ENCODE results near the gene MIA2.
"Not testable (repeated sequence)": the region's sequence is repeated elsewhere in the genome, so short reads cannot be mapped to it uniquely, and the experiment has no call there.

MIA2 gene

GRCh38 chr14:39233680-39234326 lies at the start of gene MIA2:
Gene MIA2, plus strand, starts transcription at chr14:39233915. Its CDS starts 200 bp downstream, at chr14:39234115.
- no peak for DNase-seq (ENCODE audit: low read depth)

GRCh38 chr14:39184628-39185255 lies 49.0 kb upstream of the MIA2 start:
- DNase-seq (ENCODE audit: low read depth), result no peak

- no peak for DNase-seq (ENCODE audit: low read depth)
Measured at GRCh38 chr14:39185256-39186049, 48.3 kb upstream of the MIA2 start.

- no peak for DNase-seq (ENCODE audit: low read depth)
Measured at GRCh38 chr14:39186941-39187525, 46.7 kb upstream of the MIA2 start.

GRCh38 chr14:39203659-39204606 lies 29.8 kb upstream of the MIA2 start:
- no peak for DNase-seq (ENCODE audit: low read depth)

- not testable (repeated sequence) for DNase-seq (ENCODE audit: low read depth)
Measured at GRCh38 chr14:39207430-39207829, 26.3 kb upstream of the MIA2 start.

GRCh38 chr14:39211109-39211741 lies 22.5 kb upstream of the MIA2 start:
- DNase-seq (ENCODE audit: low read depth), result no peak

GRCh38 chr14:39212034-39212433 lies 21.7 kb upstream of the MIA2 start:
- DNase-seq (ENCODE audit: low read depth), result peak; percentile 29

GRCh38 chr14:39212693-39213092 lies 21.0 kb upstream of the MIA2 start:
- DNase-seq (ENCODE audit: low read depth), result no peak

- no peak for DNase-seq (ENCODE audit: low read depth)
Measured at GRCh38 chr14:39217214-39217879, 16.4 kb upstream of the MIA2 start.

GRCh38 chr14:39218171-39218769 lies 15.4 kb upstream of the MIA2 start:
- DNase-seq (ENCODE audit: low read depth), result peak; percentile 9

GRCh38 chr14:39219075-39219499 lies 14.6 kb upstream of the MIA2 start:
- DNase-seq (ENCODE audit: low read depth), result peak; percentile 58

- DNase-seq (ENCODE audit: low read depth), result not testable (repeated sequence)
Measured at GRCh38 chr14:39220473-39220872, 13.2 kb upstream of the MIA2 start.

GRCh38 chr14:39228044-39228443 lies 5.7 kb upstream of the MIA2 start:
- DNase-seq (ENCODE audit: low read depth), result no peak

- DNase-seq (ENCODE audit: low read depth), result no peak
Measured at GRCh38 chr14:39228509-39229221, 5.0 kb upstream of the MIA2 start.

GRCh38 chr14:39229222-39229543 lies 4.5 kb upstream of the MIA2 start:
- DNase-seq (ENCODE audit: low read depth), result peak; percentile 1

GRCh38 chr14:39229601-39230110 lies 4.1 kb upstream of the MIA2 start:
- DNase-seq (ENCODE audit: low read depth), result no peak

GRCh38 chr14:39230416-39231035 lies 3.2 kb upstream of the MIA2 start:
- peak; percentile 9 for DNase-seq (ENCODE audit: low read depth)
